Gastrocnemius medialis (tissue), 4 donors: ENCODE results near the gene RFPL4A.

Source experiments
- POLR2A ChIP-seq, 2 donors: fragments of 450-650 bp; IDR thresholded peaks; one replicate each; pipeline ENCODE4 v1.6.1; 2017; ENCODE audit warnings: antibody characterized with exemption in 2 of 2, mild to moderate bottlenecking in 2 of 2, moderate library complexity in 2 of 2
- TF ChIP-seq, protein P1 (sequence below), 5 experiments: fragments of 450-650 bp in 3 of 5; fragments of 200-600 bp in 2 of 5; sonication (generic) in 2 of 5; IDR thresholded peaks in 4 of 5; conservative IDR thresholded peaks in 1 of 5; 1 replicate in 4 of 5; 2 replicates in 1 of 5; pipeline ENCODE4 v1.5.1; 2016 to 2019; ENCODE audit warnings: antibody characterized with exemption in 5 of 5, mild to moderate bottlenecking in 3 of 5, moderate library complexity in 3 of 5

DNA sequence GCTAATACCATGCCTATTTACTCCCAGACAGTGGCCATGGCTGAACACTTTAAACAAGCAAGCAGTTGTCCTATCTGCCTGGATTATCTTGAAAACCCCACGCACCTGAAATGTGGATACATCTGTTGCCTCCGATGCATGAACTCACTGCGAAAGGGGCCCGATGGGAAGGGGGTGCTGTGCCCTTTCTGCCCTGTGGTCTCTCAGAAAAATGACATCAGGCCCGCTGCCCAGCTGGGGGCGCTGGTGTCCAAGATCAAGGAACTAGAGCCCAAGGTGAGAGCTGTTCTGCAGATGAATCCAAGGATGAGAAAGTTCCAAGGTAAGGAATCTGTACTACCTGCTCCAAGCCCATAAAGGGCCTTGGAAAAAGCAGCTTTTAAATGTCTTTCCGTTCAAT is 18.6 kb downstream of the RFPL4A start:
- TF ChIP-seq, protein P1, sequence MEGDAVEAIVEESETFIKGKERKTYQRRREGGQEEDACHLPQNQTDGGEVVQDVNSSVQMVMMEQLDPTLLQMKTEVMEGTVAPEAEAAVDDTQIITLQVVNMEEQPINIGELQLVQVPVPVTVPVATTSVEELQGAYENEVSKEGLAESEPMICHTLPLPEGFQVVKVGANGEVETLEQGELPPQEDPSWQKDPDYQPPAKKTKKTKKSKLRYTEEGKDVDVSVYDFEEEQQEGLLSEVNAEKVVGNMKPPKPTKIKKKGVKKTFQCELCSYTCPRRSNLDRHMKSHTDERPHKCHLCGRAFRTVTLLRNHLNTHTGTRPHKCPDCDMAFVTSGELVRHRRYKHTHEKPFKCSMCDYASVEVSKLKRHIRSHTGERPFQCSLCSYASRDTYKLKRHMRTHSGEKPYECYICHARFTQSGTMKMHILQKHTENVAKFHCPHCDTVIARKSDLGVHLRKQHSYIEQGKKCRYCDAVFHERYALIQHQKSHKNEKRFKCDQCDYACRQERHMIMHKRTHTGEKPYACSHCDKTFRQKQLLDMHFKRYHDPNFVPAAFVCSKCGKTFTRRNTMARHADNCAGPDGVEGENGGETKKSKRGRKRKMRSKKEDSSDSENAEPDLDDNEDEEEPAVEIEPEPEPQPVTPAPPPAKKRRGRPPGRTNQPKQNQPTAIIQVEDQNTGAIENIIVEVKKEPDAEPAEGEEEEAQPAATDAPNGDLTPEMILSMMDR (IDR thresholded peaks at IDR 0.05 in 4 of 5, conservative IDR thresholded peaks at IDR 0.05 in 1 of 5): no peak
- TF ChIP-seq POLR2A (IDR thresholded peaks at IDR 0.05): no peak
